IMR-90 (cell line): ENCODE measurements around the gene TRHDE. TPM values are rescaled to one million over a fixed set of nuclear protein-coding genes. Genes with fewer than 3 reads are reported as not detected.
A peak's percentile ranks its signal among the peaks of the same experiment; 100 is the strongest.

ENCODE experiments used
- ATAC-seq: fragments of 200-7000 bp; cut with Tn5 transposase; 2 replicates; pipeline ENCODE4 v1.9.1; 2020; ENCODE audit warnings: low read depth, mild to moderate bottlenecking, moderate library complexity
- BruUV-seq: library from RNA; stranded (reverse); fragments of 400-500 nt; replicated peaks from 2 replicates; lab custom pipeline; 2021; lab: Mats Ljungman, UMichigan
- CTCF ChIA-PET: fragments of 300-600 bp; formaldehyde crosslinking; extraction: SDS; loops from one replicate; lab custom pipeline; 2021; ENCODE audit warnings: antibody characterized with exemption; lab: Yijun Ruan, JAX
- POLR2A ChIA-PET: fragments of 300-600 bp; sonication (Branson Sonifier 250); formaldehyde crosslinking; loops from one replicate; lab custom pipeline; 2022; ENCODE audit warnings: antibody characterized with exemption; ENCODE audit not compliant: unreplicated experiment; lab: Charles Lee
- DNase-seq: peaks from one replicate; pipeline ENCODE4 v3.0.0; 2013
- H2AFZ ChIP-seq: replicated peaks from 2 replicates; pipeline ENCODE3; 2013; ENCODE audit warnings: low read length, mild to moderate bottlenecking; ENCODE audit not compliant: poor library complexity
- H2AK5ac ChIP-seq: 2 replicates; pipeline ENCODE4 v1.6.1; 2013; ENCODE audit warnings: low read depth, low read length, inconsistent platforms
- H2AK9ac ChIP-seq: replicated peaks from 2 replicates; pipeline ENCODE3; 2013; ENCODE audit warnings: mild to moderate bottlenecking, low read depth, low read length, moderate library complexity; ENCODE audit not compliant: poor library complexity
- H2BK120ac ChIP-seq: 2 replicates; pipeline ENCODE4 v1.6.1; 2013; ENCODE audit warnings: low read depth, low read length, inconsistent platforms
- H2BK15ac ChIP-seq: 3 replicates; pipeline ENCODE4 v1.6.1; 2013; ENCODE audit warnings: low read depth, low read length, inconsistent platforms
- H2BK20ac ChIP-seq: 2 replicates; pipeline ENCODE4 v1.6.1; 2013; ENCODE audit warnings: low read depth, mild to moderate bottlenecking, inconsistent platforms, low read length, moderate library complexity
- H2BK5ac ChIP-seq: 2 replicates; pipeline ENCODE4 v1.6.1; 2013; ENCODE audit warnings: mild to moderate bottlenecking, low read depth, low read length, inconsistent platforms; ENCODE audit not compliant: poor library complexity, severe bottlenecking
- H3K14ac ChIP-seq: replicated peaks from 2 replicates; pipeline ENCODE4 v1.6.1; 2013; ENCODE audit warnings: low read depth, low read length, inconsistent platforms
- H3K18ac ChIP-seq: 2 replicates; pipeline ENCODE4 v1.6.1; 2013; ENCODE audit warnings: low read depth, low read length, control low read depth
- H3K23ac ChIP-seq: 2 replicates; pipeline ENCODE4 v1.6.1; 2013; ENCODE audit warnings: low read depth, low read length, inconsistent platforms
- H3K27ac ChIP-seq: 2 replicates; pipeline ENCODE4 v1.5.1; 2013; ENCODE audit warnings: mild to moderate bottlenecking, control low read depth, low read length; ENCODE audit not compliant: insufficient read depth
- H3K27me3 ChIP-seq: 2 replicates; pipeline ENCODE4 v1.6.1; 2013; ENCODE audit warnings: low read length; ENCODE audit not compliant: control insufficient read depth, insufficient read depth
- H3K36me3 ChIP-seq: 2 replicates; pipeline ENCODE4 v1.6.1; 2013; ENCODE audit warnings: low read length, mixed read lengths; ENCODE audit not compliant: control insufficient read depth, insufficient read depth
- H3K4ac ChIP-seq: 2 replicates; pipeline ENCODE4 v1.6.1; 2013; ENCODE audit warnings: low read depth, low read length, inconsistent platforms
- H3K4me1 ChIP-seq: 2 replicates; pipeline ENCODE4 v1.6.1; 2013; ENCODE audit warnings: low read length, mixed read lengths; ENCODE audit not compliant: control insufficient read depth, insufficient read depth
- H3K4me2 ChIP-seq: 2 replicates; pipeline ENCODE4 v1.6.1; 2013; ENCODE audit warnings: low read depth, mild to moderate bottlenecking, control low read depth, low read length, moderate library complexity
- H3K4me3 ChIP-seq: 2 replicates; pipeline ENCODE4 v1.5.1; 2013; ENCODE audit warnings: low read depth, mild to moderate bottlenecking, control low read depth, low read length, moderate library complexity; ENCODE audit not compliant: insufficient read depth
- H3K56ac ChIP-seq: 2 replicates; pipeline ENCODE4 v1.6.1; 2013; ENCODE audit warnings: low read length, inconsistent platforms; ENCODE audit not compliant: insufficient read depth; ENCODE audit errors: extremely low read depth
- H3K79me1 ChIP-seq, 2 experiments: 2 replicates each; pipeline ENCODE4 v1.6.1; 2013; ENCODE audit warnings: low read length in 2 of 2, inconsistent platforms in 1 of 2, low read depth in 1 of 2
- H3K9ac ChIP-seq: 2 replicates; pipeline ENCODE4 v1.6.1; 2013; ENCODE audit warnings: low read depth, low read length, control low read depth
- H3K9me1 ChIP-seq: 2 replicates; pipeline ENCODE4 v1.6.1; 2013; ENCODE audit warnings: low read length, inconsistent platforms; ENCODE audit not compliant: insufficient read depth
- H3K9me3 ChIP-seq: 2 replicates; pipeline ENCODE4 v1.6.1; 2013; ENCODE audit warnings: low read length; ENCODE audit not compliant: control insufficient read depth, insufficient read depth
- H4K20me1 ChIP-seq: 2 replicates; pipeline ENCODE4 v1.6.1; 2013; ENCODE audit warnings: low read length, inconsistent platforms; ENCODE audit not compliant: insufficient read depth
- H4K5ac ChIP-seq: 2 replicates; pipeline ENCODE4 v1.6.1; 2013; ENCODE audit warnings: mild to moderate bottlenecking, low read depth, low read length, control low read depth
- H4K8ac ChIP-seq, 2 experiments: 2 replicates each; pipeline ENCODE4 v1.6.1; 2013; ENCODE audit warnings: low read depth in 2 of 2, low read length in 2 of 2, control low read depth in 1 of 2, inconsistent platforms in 1 of 2
- H4K91ac ChIP-seq: 2 replicates; pipeline ENCODE4 v1.6.1; 2013; ENCODE audit warnings: low read depth, low read length, inconsistent platforms; ENCODE audit not compliant: insufficient read depth
- BHLHE40 ChIP-seq: fragments of 150-350 bp; IDR thresholded peaks from 2 replicates; pipeline ENCODE4 v1.6.1; 2016; ENCODE audit warnings: mild to moderate bottlenecking, low read depth, low read length
- CEBPB ChIP-seq: IDR thresholded peaks from 2 replicates; pipeline ENCODE4 v1.6.1; 2012; ENCODE audit warnings: low read depth, low read length, improper control_type of control experiment
- CHD1 ChIP-seq: IDR thresholded peaks from 2 replicates; pipeline ENCODE4 v1.6.1; 2012; ENCODE audit warnings: low read depth, low read length, improper control_type of control experiment
- MAFK ChIP-seq: IDR thresholded peaks from 2 replicates; pipeline ENCODE4 v1.6.1; 2012; ENCODE audit warnings: low read depth, low read length, improper control_type of control experiment
- MXI1 ChIP-seq: IDR thresholded peaks from 2 replicates; pipeline ENCODE4 v1.6.1; 2012; ENCODE audit warnings: low read depth, mild to moderate bottlenecking, low read length, moderate library complexity, borderline replicate concordance
- NFE2L2 ChIP-seq: fragments of 150-350 bp; IDR thresholded peaks from 2 replicates; pipeline ENCODE4 v1.6.1; 2016; ENCODE audit warnings: low read depth, mild to moderate bottlenecking, low read length
- POLR2A ChIP-seq: IDR thresholded peaks from 2 replicates; pipeline ENCODE4 v1.6.1; 2012; ENCODE audit warnings: mild to moderate bottlenecking, low read depth, low read length
- RAD21 ChIP-seq: IDR thresholded peaks from 2 replicates; pipeline ENCODE4 v1.6.1; 2012; ENCODE audit warnings: low read length, improper control_type of control experiment
- WGBS, 2 experiments: methylation state at CpG; one replicate each; pipeline versions ENCODE4 v1.1.5 to v1.1.7; 2013; ENCODE audit warnings: missing lambda C conversion rate in 2 of 2; ENCODE audit not compliant: insufficient read length in 1 of 2; ENCODE audit errors: extremely low coverage in 2 of 2; 5-methylcytosine and 5-hydroxymethylcytosine counted together
- dilution Hi-C: fragments of 300-500 bp; cut with HindIII; formaldehyde crosslinking; loops from one replicate; pipeline ENCODE4 v1.14.3; 2018; ENCODE audit warnings: low sequenced_read_pairs; ENCODE audit not compliant: unreplicated experiment
- in situ Hi-C: fragments of 300-500 bp; cut with MboI; formaldehyde crosslinking; loops from 3 replicates; pipeline ENCODE4 v1.14.3; 2019; ENCODE audit warnings: low sequenced_read_pairs, inconsistent platforms, mixed read lengths
- intact Hi-C: fragments of 100-400 bp; cut with micrococcal nuclease; formaldehyde crosslinking; loops from 2 replicates; pipeline ENCODE4 v1.10.0; 2022
- polyA plus RNA-seq, 3 experiments: library from polyadenylated mRNA; depleted of rRNA; stranded (reverse); fragments of >200 nt; gene quantifications; 2 replicates each; pipeline ENCODE4 v1.2.3, GENCODE V29; 2012; ENCODE audit warnings: low replicate concordance in 1 of 3
- total RNA-seq: library from RNA; depleted of rRNA; stranded (reverse); fragments of >200 nt; gene quantifications from 2 replicates; pipeline ENCODE4 v1.2.3, GENCODE V29; 2012
- TF ChIP-seq, protein P1 (sequence below): fragments of 150-350 bp; IDR thresholded peaks from 2 replicates; pipeline ENCODE4 v1.6.1; 2017; ENCODE audit warnings: mild to moderate bottlenecking, antibody characterized with exemption, low read length, low read depth
- TF ChIP-seq, protein P2 (sequence below): fragments of 150-350 bp; IDR thresholded peaks from 2 replicates; pipeline ENCODE4 v1.6.1; 2016; ENCODE audit warnings: low read depth, mild to moderate bottlenecking, low read length, moderate library complexity, borderline replicate concordance
- TF ChIP-seq, protein P3 (sequence below): conservative IDR thresholded peaks from 2 replicates; pipeline ENCODE4 v1.5.1; 2012; ENCODE audit warnings: mild to moderate bottlenecking, low read depth, low read length, improper control_type of control experiment

TRHDE gene
- total and polyA plus RNA-seq, 2 of the 4 experiments (the other 2 are of a cell fraction): 33.7 to 65.1 TPM

DNA sequence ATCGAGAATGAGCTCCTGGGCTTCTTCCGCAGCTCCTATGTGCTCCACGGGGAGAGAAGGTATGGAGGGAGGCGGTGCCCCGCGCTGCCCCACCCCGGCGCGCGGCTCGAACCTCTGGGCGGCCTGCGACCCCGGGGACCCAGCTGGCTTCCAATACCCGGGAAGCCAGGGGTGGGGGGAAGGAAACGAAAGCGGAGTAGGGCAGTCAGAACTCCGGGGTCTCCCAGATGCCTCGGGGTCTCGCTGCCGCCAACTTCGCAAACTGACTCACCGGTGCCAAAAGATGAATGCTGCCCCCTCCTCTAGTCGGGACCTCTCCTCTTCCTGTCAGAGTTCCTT is 1.3 kb downstream of the TRHDE start (continued):
- TF ChIP-seq MAFK: no peak
- no peak for TF ChIP-seq BHLHE40
- TF ChIP-seq, protein P1, sequence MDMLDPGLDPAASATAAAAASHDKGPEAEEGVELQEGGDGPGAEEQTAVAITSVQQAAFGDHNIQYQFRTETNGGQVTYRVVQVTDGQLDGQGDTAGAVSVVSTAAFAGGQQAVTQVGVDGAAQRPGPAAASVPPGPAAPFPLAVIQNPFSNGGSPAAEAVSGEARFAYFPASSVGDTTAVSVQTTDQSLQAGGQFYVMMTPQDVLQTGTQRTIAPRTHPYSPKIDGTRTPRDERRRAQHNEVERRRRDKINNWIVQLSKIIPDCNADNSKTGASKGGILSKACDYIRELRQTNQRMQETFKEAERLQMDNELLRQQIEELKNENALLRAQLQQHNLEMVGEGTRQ: no peak

DNA sequence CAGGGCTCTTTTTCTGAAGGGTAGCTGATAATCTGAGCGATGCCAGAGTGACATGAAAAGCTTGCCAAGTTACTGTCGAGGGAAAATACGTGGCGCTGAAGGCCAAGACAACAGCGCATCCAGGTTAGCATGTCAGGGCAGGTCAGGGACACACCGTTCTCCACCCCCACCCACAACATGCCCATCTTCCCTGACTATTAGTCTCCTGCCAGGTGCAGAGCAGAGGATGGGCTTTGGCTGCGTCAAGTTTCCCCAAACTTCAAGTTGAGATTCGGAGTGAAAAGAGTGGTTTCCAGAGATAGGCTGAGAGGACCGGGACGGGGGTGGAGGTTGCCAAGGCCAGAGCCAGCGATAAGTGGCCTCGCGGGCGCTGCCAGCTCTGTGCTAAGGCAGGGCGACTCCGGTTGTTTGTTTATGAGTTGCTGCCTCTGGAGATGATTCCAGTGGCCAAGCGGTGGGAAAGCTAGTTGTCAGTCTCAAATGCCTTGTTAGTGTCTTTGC is 1.7 kb downstream of the TRHDE start:
- H3K36me3 ChIP-seq: no peaks in the 10 kb centered on the region
- dilution Hi-C loops (no loop called here), intact Hi-C loops (loop anchor here (5.0 to 10.0 kb wide), 4 partner anchors 51 to 319 kb away; no protein-coding TSS in a partner anchor), in situ Hi-C loops (loop anchor here (25.0 kb wide), 1 partner anchor 612 kb away; the partner anchor contains the start of genes THAP2 and ZFC3H1)
- peak overlapping the region; percentile 90 for H3K9ac ChIP-seq
- H4K8ac ChIP-seq: peak overlapping the region; percentile 21 to 86; a peak in 3 of 4 replicates
- peaks cover 11% of the 10 kb centered on the region for H4K20me1 ChIP-seq
- WGBS, 2 experiments: 15% methylated on average over 6 of the region's 17 CpGs; no CpG with 5 or more reads in 1 of the 2 experiments
- H4K5ac ChIP-seq: peak overlapping the region; percentile 80
- H2BK120ac ChIP-seq: peak overlapping the region; percentile 81
- H3K4me1 ChIP-seq: peaks cover 5% of the 10 kb centered on the region; the same call in 1 of the 2 replicates
- BruUV-seq: no TSS peak
- DNase-seq: no peak
- H3K4me2 ChIP-seq: peak overlapping the region; percentile 84
- no peaks in the 10 kb centered on the region for H3K9me3 ChIP-seq
- H2BK5ac ChIP-seq: peak overlapping the region; percentile 97
- peak overlapping the region; percentile 99 for H3K4ac ChIP-seq
- peak overlapping the region; percentile 99 for H3K27ac ChIP-seq
- ChIA-PET POLR2A (no interaction called here), CTCF (interaction anchor here (0.9 to 1.5 kb wide), 4 partner anchors 10 to 15 kb away, joined by 3 to 4 read pairs (median 3); no protein-coding TSS in a partner anchor)
- H3K56ac ChIP-seq: peak overlapping the region; percentile 98
- H2AK5ac ChIP-seq: peak overlapping the region; percentile 89
- peak overlapping the region; percentile 92 for H3K4me3 ChIP-seq
- no peak for ATAC-seq
- peak overlapping the region; percentile 74; the same call in 2 of the 3 replicates for H2BK15ac ChIP-seq
- peak overlapping the region; percentile 92 for H4K91ac ChIP-seq
- peak overlapping the region; percentile 80 for H3K18ac ChIP-seq
- peaks cover 0 to 4% of the 10 kb centered on the region in 2 experiments; a peak in 2 of 4 replicates for H3K79me1 ChIP-seq
- peak overlapping the region; percentile 98 for H2AK9ac ChIP-seq
- peak overlapping the region; percentile 85 for H2BK20ac ChIP-seq
- H2AFZ ChIP-seq: peak overlapping the region; percentile 90
- H3K14ac ChIP-seq: peak overlapping the region; percentile 98
- H3K23ac ChIP-seq: peak overlapping the region; percentile 99
- no peaks in the 10 kb centered on the region; the same call in 1 of the 2 replicates for H3K9me1 ChIP-seq
- no peaks in the 10 kb centered on the region for H3K27me3 ChIP-seq
- TF ChIP-seq CEBPB (no peak), RAD21 (no peak), CHD1 (no peak), POLR2A (no peak), BHLHE40 (no peak), MXI1 (no peak), NFE2L2 (no peak)
- TF ChIP-seq, protein P2, sequence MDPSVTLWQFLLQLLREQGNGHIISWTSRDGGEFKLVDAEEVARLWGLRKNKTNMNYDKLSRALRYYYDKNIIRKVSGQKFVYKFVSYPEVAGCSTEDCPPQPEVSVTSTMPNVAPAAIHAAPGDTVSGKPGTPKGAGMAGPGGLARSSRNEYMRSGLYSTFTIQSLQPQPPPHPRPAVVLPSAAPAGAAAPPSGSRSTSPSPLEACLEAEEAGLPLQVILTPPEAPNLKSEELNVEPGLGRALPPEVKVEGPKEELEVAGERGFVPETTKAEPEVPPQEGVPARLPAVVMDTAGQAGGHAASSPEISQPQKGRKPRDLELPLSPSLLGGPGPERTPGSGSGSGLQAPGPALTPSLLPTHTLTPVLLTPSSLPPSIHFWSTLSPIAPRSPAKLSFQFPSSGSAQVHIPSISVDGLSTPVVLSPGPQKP: no peak
- TF ChIP-seq, protein P1: no peak
- TF ChIP-seq, protein P3, sequence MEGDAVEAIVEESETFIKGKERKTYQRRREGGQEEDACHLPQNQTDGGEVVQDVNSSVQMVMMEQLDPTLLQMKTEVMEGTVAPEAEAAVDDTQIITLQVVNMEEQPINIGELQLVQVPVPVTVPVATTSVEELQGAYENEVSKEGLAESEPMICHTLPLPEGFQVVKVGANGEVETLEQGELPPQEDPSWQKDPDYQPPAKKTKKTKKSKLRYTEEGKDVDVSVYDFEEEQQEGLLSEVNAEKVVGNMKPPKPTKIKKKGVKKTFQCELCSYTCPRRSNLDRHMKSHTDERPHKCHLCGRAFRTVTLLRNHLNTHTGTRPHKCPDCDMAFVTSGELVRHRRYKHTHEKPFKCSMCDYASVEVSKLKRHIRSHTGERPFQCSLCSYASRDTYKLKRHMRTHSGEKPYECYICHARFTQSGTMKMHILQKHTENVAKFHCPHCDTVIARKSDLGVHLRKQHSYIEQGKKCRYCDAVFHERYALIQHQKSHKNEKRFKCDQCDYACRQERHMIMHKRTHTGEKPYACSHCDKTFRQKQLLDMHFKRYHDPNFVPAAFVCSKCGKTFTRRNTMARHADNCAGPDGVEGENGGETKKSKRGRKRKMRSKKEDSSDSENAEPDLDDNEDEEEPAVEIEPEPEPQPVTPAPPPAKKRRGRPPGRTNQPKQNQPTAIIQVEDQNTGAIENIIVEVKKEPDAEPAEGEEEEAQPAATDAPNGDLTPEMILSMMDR: no peak
